Measurements from ENCODE around the gene PSKH1. TPM values are rescaled to one million over a fixed set of nuclear protein-coding genes. Genes with fewer than 3 reads are reported as not detected.
A peak's percentile ranks its signal among the peaks of the same experiment; 100 is the strongest.

Gene PSKH1
- total RNA-seq, 4 donors from 2014 or later: 16.4 to 26.9 (median 24.5) TPM

DNA sequence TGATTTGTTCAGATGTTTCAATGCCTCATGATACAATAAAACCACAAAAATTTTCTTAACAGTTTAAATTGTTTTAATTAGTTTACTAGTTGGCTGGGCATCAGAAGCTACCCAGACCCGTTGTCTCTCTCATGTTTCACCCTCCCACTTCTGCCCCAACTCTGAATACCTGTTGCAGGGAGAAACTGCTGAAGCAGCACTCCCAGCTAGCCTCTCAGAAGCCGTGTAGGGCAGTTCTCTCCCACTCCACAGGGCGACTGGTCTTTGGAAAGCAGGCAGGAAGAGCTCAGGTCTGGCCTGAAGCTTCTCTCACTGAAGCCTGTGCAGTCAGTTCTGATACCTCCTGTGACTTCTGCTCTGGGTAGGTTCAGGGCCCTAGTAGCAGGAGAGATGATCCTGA is 21.8 kb upstream of the PSKH1 start:
- DNase-seq (ENCODE audit: low spot score in 2 of 2): no peak
- TF ChIP-seq POLR2AphosphoS5 (IDR thresholded peaks at IDR 0.05) (no peak), CTCF (IDR thresholded peaks at IDR 0.05) (no peak), EP300 (IDR thresholded peaks at IDR 0.05) (no peak), POLR2A (IDR thresholded peaks at IDR 0.05) (no peak)
- Histone ChIP-seq H3K4me3 (no peak overlapping the region), H3K9me3 (no peaks in the 10 kb centered on the region), H3K27ac (peak overlapping the region; percentile 10), H3K27me3 (no peaks in the 10 kb centered on the region), H3K36me3 (peaks cover 49% of the 10 kb centered on the region), H3K4me1 (peaks cover 38% of the 10 kb centered on the region)
- WGBS: 29% methylated on average over 1 of the region's 3 CpGs

DNA sequence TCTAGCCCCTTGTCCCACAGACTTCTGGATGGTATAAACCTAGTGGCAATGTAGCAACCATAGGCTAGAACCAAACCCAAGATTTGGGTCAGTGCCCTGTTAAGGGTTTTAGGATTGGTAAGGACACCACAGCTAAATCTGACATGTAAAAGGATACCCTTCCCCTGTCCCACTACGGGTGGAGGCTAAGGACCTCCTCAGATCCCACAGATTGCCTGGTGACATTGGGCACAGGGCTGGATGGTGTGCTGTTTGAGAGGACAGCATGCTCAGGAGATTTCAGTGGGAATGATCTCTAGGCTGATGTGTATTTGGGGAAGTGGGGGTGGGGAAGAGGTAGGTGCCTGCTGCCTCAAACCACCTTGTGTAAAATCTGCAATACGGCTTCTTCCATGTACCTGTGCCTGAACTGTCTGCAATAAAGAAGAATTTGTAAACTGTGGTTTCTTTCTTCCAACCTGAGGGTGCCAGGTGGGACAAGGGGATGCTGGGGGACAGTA is 20.9 kb upstream of the PSKH1 start:
- Histone ChIP-seq H3K27me3 (no peaks in the 10 kb centered on the region), H3K4me3 (peak overlapping the region; percentile 100), H3K27ac (peak overlapping the region; percentile 91), H3K36me3 (peaks cover 49% of the 10 kb centered on the region), H3K4me1 (peaks cover 38% of the 10 kb centered on the region), H3K9me3 (no peaks in the 10 kb centered on the region)
- TF ChIP-seq CTCF (IDR thresholded peaks at IDR 0.05) (no peak), POLR2A (IDR thresholded peaks at IDR 0.05) (no peak), EP300 (IDR thresholded peaks at IDR 0.05) (no peak), POLR2AphosphoS5 (IDR thresholded peaks at IDR 0.05) (no peak)
- WGBS: 66% methylated on average over 2 of the region's 2 CpGs
- DNase-seq (ENCODE audit: low spot score in 2 of 2): no peak

DNA sequence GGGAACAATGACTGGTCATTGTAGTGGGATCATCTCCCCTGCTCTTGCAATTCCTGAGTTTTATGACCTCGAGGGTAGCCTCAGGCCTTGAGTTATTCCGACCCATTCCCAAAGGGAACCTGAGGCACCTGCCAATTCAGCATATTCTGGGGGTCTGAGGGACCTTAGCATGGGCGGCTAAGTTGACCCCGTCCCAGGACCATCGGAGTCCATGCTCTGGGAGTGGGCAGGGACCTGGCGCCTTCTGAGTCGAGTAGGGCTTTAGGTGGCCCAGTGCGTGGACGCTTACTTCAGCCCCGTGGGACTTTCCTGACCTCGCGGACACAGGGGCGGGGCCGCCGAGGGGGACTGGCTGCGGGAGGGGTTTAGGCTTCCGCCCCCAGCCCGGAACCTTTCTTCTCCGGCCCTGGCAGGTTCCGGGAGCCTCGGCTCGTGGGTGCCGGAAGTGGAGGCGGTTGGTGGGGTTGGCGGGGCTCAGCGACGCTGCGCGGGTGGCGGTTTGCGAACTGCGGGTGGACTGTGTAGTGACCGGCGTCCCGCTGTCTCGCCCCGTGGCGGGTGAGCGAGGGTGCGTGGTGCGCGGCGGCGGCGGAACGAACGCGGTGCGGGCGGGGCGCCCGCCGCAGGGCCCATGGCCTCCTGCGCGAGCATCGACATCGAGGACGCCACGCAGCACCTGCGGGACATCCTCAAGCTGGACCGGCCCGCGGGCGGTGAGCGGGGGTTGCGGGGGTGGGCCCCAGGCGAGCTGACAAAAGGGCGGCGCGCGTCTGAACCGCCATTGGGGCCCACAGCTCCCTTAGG is 20.2 kb upstream of the PSKH1 start, which contains the start of gene EDC4:
Gene EDC4, plus strand, starts transcription at position 422 of the 804 bp plus-strand sequence. Its CDS starts 210 bp downstream, at position 632.
- Histone ChIP-seq H3K27ac (peak within 1 kb of the TSS; percentile 91), H3K4me3 (peak within 1 kb of the TSS; percentile 100), H3K4me1 (peaks cover 38% of the 10 kb centered on the region), H3K36me3 (peaks cover 49% of the 10 kb centered on the region), H3K27me3 (no peaks in the 10 kb centered on the region), H3K9me3 (no peaks in the 10 kb centered on the region)
- 10% methylated on average over 6 of the region's 72 CpGs for WGBS
- TF ChIP-seq POLR2A (IDR thresholded peaks at IDR 0.05) (peak; percentile 8 to 53), CTCF (IDR thresholded peaks at IDR 0.05) (no peak), POLR2AphosphoS5 (IDR thresholded peaks at IDR 0.05) (peak; percentile 44 to 95 (median 74)), EP300 (IDR thresholded peaks at IDR 0.05) (no peak)
- peak; percentile 93 to 94 for DNase-seq (ENCODE audit: low spot score in 2 of 2)

GRCh38 chr16:67873435-67874370 is 19.4 kb upstream of the PSKH1 start:
- WGBS: 16% methylated on average over 15 of the region's 23 CpGs
- DNase-seq (ENCODE audit: low spot score in 2 of 2): no peak

More at GRCh38 chr16:67873435-67874370, 19.4 kb upstream of the PSKH1 start:
- H3K4me3 ChIP-seq: peak overlapping the region; percentile 100
- peaks cover 38% of the 10 kb centered on the region for H3K4me1 ChIP-seq
- H3K27ac ChIP-seq: peak overlapping the region; percentile 91
- H3K36me3 ChIP-seq: peaks cover 49% of the 10 kb centered on the region
- no peaks in the 10 kb centered on the region for H3K9me3 ChIP-seq
- TF ChIP-seq CTCF (IDR thresholded peaks at IDR 0.05) (no peak), EP300 (IDR thresholded peaks at IDR 0.05) (no peak), POLR2AphosphoS5 (IDR thresholded peaks at IDR 0.05) (no peak), POLR2A (IDR thresholded peaks at IDR 0.05) (no peak)
- no peaks in the 10 kb centered on the region for H3K27me3 ChIP-seq

All from suprapubic skin (tissue), 4 donors.